Esophagus squamous epithelium (tissue), 4 donors: Measurements from ENCODE around the gene ZSWIM4.

Source experiments
- CTCF ChIP-seq, 6 experiments: fragments of 450-650 bp in 4 of 6; fragments of 200-600 bp in 2 of 6; sonication (generic) in 2 of 6; IDR thresholded peaks; one replicate each; pipeline ENCODE4 v1.5.1; 2016 to 2019; ENCODE audit warnings: antibody characterized with exemption in 6 of 6, mild to moderate bottlenecking in 4 of 6, moderate library complexity in 4 of 6
- POLR2A ChIP-seq, 4 donors: fragments of 450-650 bp; IDR thresholded peaks; one replicate each; pipeline ENCODE4 v1.6.1; 2017; ENCODE audit warnings: antibody characterized with exemption in 4 of 4, mild to moderate bottlenecking in 4 of 4, moderate library complexity in 3 of 4

GRCh38 chr19:13813147-13813546 lies 17.9 kb downstream of the ZSWIM4 start:
- TF ChIP-seq CTCF (IDR thresholded peaks at IDR 0.05) (no peak), POLR2A (IDR thresholded peaks at IDR 0.05) (no peak)
